HTR-8/SVneo (cell line): ENCODE data around the gene TOMM22.

ENCODE experiments used
- DNase-seq: peaks from one replicate; pipeline ENCODE4 v3.0.0; 2011; ENCODE audit warnings: low spot score, mixed read lengths; ENCODE audit not compliant: insufficient read length
- FAIRE-seq: peaks from 2 replicates; lab custom pipeline; 2011; peaks lifted over from hg19 to GRCh38; lab: Jason Lieb, UNC

The TOMM22 gene

GRCh38 chr22:38712486-38713207, 30.9 kb downstream of the TOMM22 start:
- FAIRE-seq (no peak), DNase-seq (no peak)

- FAIRE-seq (no peak), DNase-seq (no peak)
Measured at GRCh38 chr22:38713921-38714320, 32.2 kb downstream of the TOMM22 start.

- DNase-seq (no peak), FAIRE-seq (no peak)
Measured at GRCh38 chr22:38715176-38715764, 33.5 kb downstream of the TOMM22 start.

- no peak for DNase-seq
- FAIRE-seq, result no peak
Measured at GRCh38 chr22:38715852-38716251, 34.1 kb downstream of the TOMM22 start.

GRCh38 chr22:38716271-38716670, 34.5 kb downstream of the TOMM22 start:
- DNase-seq (no peak), FAIRE-seq (no peak)

- FAIRE-seq (no peak), DNase-seq (no peak)
Measured at GRCh38 chr22:38716826-38717225, 35.1 kb downstream of the TOMM22 start.

GRCh38 chr22:38717244-38717643, 35.5 kb downstream of the TOMM22 start:
- DNase-seq, result no peak
- FAIRE-seq, result no peak

- no peak for FAIRE-seq
- DNase-seq, result peak; percentile 75
Measured at GRCh38 chr22:38718414-38718813, 36.7 kb downstream of the TOMM22 start.

GRCh38 chr22:38719196-38719595, 37.4 kb downstream of the TOMM22 start:
- DNase-seq (no peak), FAIRE-seq (no peak)

- FAIRE-seq (no peak), DNase-seq (no peak)
Measured at GRCh38 chr22:38720350-38720749, 38.6 kb downstream of the TOMM22 start.

- no peak for FAIRE-seq
- no peak for DNase-seq
Measured at GRCh38 chr22:38721551-38721950, 39.8 kb downstream of the TOMM22 start.

GRCh38 chr22:38724176-38724575, 42.4 kb downstream of the TOMM22 start:
- DNase-seq (no peak), FAIRE-seq (no peak)

GRCh38 chr22:38724926-38725571, 43.3 kb downstream of the TOMM22 start:
- DNase-seq (no peak), FAIRE-seq (no peak)

- FAIRE-seq (no peak), DNase-seq (no peak)
Measured at GRCh38 chr22:38725900-38726655, 44.3 kb downstream of the TOMM22 start.

- no peak for FAIRE-seq
- no peak for DNase-seq
Measured at GRCh38 chr22:38727123-38727522, 45.4 kb downstream of the TOMM22 start.

GRCh38 chr22:38727530-38728451, 46.0 kb downstream of the TOMM22 start:
- DNase-seq (no peak), FAIRE-seq (no peak)

- FAIRE-seq, result no peak
- DNase-seq, result no peak
Measured at GRCh38 chr22:38728871-38729796, 47.4 kb downstream of the TOMM22 start.

- DNase-seq (no peak), FAIRE-seq (no peak)
Measured at GRCh38 chr22:38729946-38730345, 48.2 kb downstream of the TOMM22 start.

GRCh38 chr22:38730411-38730871, 48.7 kb downstream of the TOMM22 start:
- DNase-seq (no peak), FAIRE-seq (no peak)
